ENCODE measurements around the gene COPS8. TPM values are rescaled to one million over a fixed set of nuclear protein-coding genes. Genes with fewer than 3 reads are reported as not detected.
A peak's percentile ranks its signal among the peaks of the same experiment; 100 is the strongest.

The COPS8 gene
- 22.7 TPM for total RNA-seq

GRCh38 chr2:237085248-237086221, at the start of gene COPS8:
Gene COPS8, plus strand, starts transcription at chr2:237085889. Its CDS starts 76 bp downstream, at chr2:237085965.
- ATAC-seq, result peak; percentile 99

GRCh38 chr2:237039301-237040031, 46.2 kb upstream of the COPS8 start:
- ATAC-seq, result no peak

- ATAC-seq, result no peak
Measured at GRCh38 chr2:237041231-237041630, 44.5 kb upstream of the COPS8 start.

DNA sequence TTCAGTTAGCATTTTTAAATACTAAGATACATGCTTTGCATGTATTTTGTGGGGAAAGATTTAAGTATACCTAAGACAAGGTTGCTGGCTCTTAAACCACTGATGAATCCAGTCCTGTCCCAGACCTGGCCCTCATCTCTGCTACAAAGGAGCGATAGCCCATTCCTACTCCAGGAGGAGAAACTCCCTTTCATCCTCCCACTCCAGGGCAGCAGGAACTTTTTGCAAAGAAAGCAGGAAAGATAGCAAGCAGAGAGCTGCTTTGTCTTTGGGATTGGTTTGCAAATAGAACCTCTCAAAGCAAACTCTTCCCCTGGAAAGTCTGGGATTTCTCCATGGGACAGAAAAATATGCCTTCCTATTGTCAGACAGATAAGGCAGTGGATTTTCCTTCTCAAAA, 43.6 kb upstream of the COPS8 start:
- ATAC-seq, result no peak

DNA sequence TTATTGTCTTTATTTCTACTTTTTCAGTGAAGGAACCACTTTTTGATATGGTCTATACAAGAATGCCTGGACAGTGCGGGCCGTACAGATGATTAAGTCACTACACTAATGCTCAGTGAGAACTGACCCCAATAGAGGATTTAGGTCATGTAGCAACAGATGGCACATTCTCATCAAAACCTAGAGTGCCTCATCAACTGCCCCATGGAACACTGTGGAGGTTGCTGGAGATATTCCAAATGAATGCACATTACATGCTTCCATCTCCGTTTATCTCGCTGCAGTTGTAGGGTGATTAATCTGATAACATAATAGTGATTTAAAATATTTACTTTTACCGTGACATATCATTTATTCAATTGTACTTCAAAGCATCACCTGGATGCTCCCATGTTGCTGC, 41.8 kb upstream of the COPS8 start:
- no peak for ATAC-seq

GRCh38 chr2:237044281-237044680, 41.4 kb upstream of the COPS8 start:
- no peak for ATAC-seq

DNA sequence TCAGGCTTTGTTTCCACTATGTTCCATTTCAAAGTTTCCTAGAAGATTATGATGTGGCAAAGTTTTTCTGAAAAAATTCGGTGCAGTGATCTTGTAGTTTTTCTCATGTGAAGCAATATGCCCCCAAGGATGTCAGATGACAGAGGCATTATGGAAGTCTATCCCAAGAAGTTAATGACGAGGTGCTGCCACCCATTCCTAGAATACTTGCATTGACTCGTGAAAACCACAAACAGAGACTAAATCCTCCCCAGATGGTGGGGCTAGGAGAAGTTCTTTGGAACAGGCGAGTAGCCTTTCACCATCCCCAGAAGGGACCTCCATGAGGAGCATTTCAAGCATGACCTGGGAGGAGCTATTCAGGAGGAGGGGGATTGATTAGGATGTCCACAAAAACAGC, 40.2 kb upstream of the COPS8 start:
- no peak for ATAC-seq

GRCh38 chr2:237048595-237048994, 37.1 kb upstream of the COPS8 start:
- no peak for ATAC-seq

- no peak for ATAC-seq
Measured at GRCh38 chr2:237051861-237052260, 33.8 kb upstream of the COPS8 start.

- ATAC-seq, result no peak
Measured at GRCh38 chr2:237053066-237053465, 32.6 kb upstream of the COPS8 start.

DNA sequence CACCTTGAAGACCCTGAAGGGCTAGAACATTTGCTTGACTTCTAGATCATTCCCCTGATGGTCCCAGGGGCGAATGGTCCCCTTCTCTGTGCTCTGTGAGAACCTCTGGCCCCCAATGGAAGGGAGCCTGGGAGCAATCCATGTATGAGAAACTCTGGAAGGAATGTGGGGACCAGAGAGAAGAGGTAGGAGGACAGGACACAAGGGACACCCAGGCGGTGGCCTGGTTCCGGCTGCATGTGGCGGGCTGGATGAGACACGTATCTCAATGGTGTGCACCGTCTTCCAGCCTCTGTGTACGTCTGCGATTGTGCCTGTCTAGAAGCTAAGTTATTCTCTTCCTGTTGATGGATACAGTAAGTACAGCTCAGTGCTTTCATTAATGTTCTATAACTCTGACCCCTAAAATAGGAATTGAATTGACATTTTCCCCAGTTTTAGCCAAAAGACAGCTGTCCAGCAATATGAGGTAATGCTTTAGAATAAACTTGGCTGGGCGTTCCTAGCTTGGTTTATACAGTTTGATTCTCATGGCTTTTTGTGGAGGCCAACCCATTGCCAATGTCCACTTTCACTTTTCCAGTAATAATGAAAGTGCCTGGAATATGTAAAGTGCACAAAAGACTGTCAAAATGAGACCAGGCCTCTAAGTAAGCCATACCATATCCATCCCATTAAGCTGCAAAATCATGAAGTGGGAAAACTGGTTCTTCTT, 30.1 kb upstream of the COPS8 start:
- ATAC-seq, result no peak

- ATAC-seq, result no peak
Measured at GRCh38 chr2:237056287-237056875, 29.3 kb upstream of the COPS8 start.

- no peak for ATAC-seq
Measured at GRCh38 chr2:237057107-237057506, 28.6 kb upstream of the COPS8 start.

GRCh38 chr2:237057893-237058300, 27.8 kb upstream of the COPS8 start:
- no peak for ATAC-seq

- no peak for ATAC-seq
Measured at GRCh38 chr2:237058423-237058822, 27.3 kb upstream of the COPS8 start.

GRCh38 chr2:237059155-237059875, 26.4 kb upstream of the COPS8 start:
- no peak for ATAC-seq

DNA sequence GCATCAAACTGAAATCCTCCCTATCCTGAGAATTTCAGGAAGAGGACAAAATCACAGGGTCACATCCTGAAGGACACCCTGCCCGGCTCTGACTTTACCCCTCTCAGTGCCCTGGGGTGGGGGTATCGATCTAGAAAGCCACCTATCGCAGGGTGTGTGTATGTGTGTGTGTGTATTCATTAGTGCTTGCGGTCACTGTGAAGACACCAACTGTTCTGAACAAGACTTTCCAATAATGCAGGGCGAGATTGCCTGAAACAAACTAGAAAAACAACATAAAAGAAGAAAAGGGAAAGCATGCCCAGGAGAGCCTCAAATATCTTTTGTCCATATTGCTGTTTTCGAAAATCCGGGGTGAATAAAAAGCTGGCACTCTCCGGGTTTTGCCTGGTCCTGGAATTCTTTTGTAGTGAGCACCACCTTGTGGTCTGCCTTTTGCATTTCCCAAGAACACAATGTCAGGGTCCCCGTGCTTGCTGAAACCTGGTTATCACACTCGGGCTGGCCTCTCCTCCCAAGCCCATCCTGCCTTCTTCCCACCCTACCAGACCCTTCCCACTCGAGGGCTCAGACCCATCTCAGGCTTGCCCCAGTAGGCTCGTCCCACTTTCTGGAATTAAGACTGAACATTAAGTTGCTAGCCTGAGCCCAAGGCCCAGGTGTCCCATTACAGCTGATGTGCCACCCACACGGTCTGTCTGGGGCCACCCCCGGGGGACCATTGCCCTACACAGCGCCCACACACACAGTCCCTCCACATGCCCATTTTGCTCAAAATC, 25.0 kb upstream of the COPS8 start:
- ATAC-seq, result peak; percentile 68

DNA sequence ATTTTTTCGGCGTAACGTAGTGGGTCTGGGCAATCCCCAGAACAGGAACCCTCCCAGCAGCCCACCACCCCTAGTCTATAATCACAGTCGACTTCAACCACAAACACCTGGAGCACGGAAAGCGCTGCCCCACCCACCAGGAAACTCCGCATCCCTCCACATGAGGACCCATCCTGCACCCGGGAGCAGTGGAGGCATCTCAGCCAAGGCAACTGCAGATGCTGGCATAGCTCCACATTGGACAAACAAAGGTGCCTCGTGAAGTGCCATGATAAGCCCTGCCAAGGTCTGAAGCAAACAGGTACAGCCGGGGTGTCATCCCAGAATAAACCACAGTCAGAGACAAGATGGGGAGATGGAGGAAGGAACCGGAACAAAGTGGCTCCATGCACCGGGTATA, 24.3 kb upstream of the COPS8 start:
- ATAC-seq, result no peak

DNA sequence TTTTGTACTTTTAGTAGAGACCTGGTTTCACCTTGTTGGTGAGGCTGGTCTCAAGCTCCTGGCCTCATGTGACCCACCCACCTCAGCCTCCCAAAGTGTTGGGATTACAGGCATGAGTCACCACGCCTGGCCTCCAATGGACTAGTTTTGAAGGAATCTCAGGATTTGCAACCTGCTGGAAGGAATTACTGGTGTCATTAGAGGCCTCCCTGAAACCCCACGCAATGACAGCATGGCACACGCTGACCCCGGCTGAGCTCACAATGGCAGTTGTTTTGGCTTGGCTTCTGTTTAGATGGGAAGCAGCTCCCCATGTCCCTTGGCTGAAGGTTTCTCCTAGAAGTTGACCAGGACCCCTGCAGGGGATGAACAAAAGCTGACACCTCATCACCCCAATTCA, 23.1 kb upstream of the COPS8 start:
- no peak for ATAC-seq

DNA sequence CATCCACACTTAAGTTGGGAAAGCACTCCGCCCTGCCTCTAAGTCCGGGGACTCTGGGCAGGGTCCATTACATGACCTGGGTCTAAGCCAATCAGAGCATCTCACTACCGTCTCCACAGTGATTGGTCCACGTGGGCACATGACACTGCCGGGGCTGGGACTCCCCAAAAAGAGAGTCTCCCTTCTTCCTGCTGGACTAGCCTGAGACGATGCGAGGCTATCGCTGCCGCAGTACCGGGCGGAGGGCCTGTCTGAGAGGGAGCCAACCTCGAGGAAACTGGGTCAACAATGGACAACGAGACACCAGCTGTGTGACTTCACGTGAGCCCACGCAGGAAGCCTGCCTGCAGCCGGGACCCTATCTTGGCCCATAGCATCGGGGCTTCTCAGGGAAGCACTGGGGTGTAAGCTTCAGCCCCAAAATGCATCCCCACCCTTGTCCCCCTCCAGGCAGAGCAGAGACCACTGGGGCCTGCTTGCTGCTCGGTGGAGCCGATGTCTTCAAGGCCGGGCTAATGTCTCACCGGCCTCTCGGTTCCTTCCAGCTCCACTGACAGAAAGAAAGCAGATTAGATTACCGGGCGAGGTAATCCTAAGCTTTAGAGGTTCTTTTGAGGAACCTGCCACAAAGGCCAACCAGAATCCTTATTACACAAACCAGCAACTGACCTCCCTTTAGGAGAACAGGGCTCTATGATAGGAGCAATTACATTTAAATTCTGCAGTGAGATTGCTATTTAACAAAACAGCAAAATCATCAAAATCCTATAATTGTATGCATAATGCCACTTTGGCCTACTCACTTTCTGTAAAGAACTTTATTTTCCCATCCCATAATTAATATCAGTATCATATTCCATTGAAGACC, 21.3 kb upstream of the COPS8 start:
- no peak for ATAC-seq
